Activated CD4-positive, CD25-positive, alpha-beta regulatory T cell treated with anti-CD3 and anti-CD28 coated beads, Interleukin-2, amount 50 U/mL, for 24 hours (primary cell): ENCODE data around the gene SOX3.

Experiments
- ATAC-seq, 2 donors: fragments of 150-1000 bp; cut with Tn5 transposase; one replicate each; pipeline ENCODE4 v1.10.0; 2021; ENCODE audit warnings: mild to moderate bottlenecking in 1 of 2, moderate library complexity in 1 of 2

The SOX3 gene

GRCh38 chrX:140504371-140505324 lies at the start of gene SOX3:
Gene SOX3, minus strand, starts transcription at chrX:140505069. Its CDS starts 9 bp downstream, at chrX:140505060.
- ATAC-seq = no peak

- ATAC-seq = no peak
Observed at GRCh38 chrX:140548985-140549384, 44.1 kb upstream of the SOX3 start.

- no peak for ATAC-seq
Observed at GRCh38 chrX:140526171-140526570, 21.3 kb upstream of the SOX3 start.

- no peak for ATAC-seq
Observed at GRCh38 chrX:140525448-140525847, 20.6 kb upstream of the SOX3 start.

- no peak for ATAC-seq
Observed at GRCh38 chrX:140524556-140524955, 19.7 kb upstream of the SOX3 start.

- ATAC-seq = no peak
Observed at GRCh38 chrX:140521393-140521792, 16.5 kb upstream of the SOX3 start.

GRCh38 chrX:140514554-140514953 lies 9.7 kb upstream of the SOX3 start:
- no peak for ATAC-seq

- ATAC-seq = no peak
Observed at GRCh38 chrX:140510895-140511295, 6.0 kb upstream of the SOX3 start.

GRCh38 chrX:140510306-140510676 lies 5.4 kb upstream of the SOX3 start:
- no peak for ATAC-seq

- ATAC-seq = no peak
Observed at GRCh38 chrX:140509468-140510305, 4.8 kb upstream of the SOX3 start.

- ATAC-seq = no peak
Observed at GRCh38 chrX:140508958-140509357, 4.1 kb upstream of the SOX3 start.

- no peak for ATAC-seq
Observed at GRCh38 chrX:140507982-140508305, 3.1 kb upstream of the SOX3 start.

- no peak for ATAC-seq
Observed at GRCh38 chrX:140507223-140507981, 2.5 kb upstream of the SOX3 start.

GRCh38 chrX:140505421-140506337 lies 810 bp upstream of the SOX3 start:
- ATAC-seq = no peak

GRCh38 chrX:140503714-140504351 lies 1.0 kb downstream of the SOX3 start:
- ATAC-seq = no peak

- ATAC-seq = no peak
Observed at GRCh38 chrX:140503238-140503601, 1.6 kb downstream of the SOX3 start.

GRCh38 chrX:140502491-140503237 lies 2.2 kb downstream of the SOX3 start:
- no peak for ATAC-seq

GRCh38 chrX:140501940-140502468 lies 2.9 kb downstream of the SOX3 start:
- no peak for ATAC-seq

- ATAC-seq = no peak
Observed at GRCh38 chrX:140501321-140501720, 3.5 kb downstream of the SOX3 start.

GRCh38 chrX:140500441-140500840 lies 4.4 kb downstream of the SOX3 start:
- no peak for ATAC-seq
